Chondrocyte (in vitro differentiated cells): ENCODE measurements around the gene SH3PXD2A. TPM values are rescaled to one million over a fixed set of nuclear protein-coding genes. Genes with fewer than 3 reads are reported as not detected.
A peak's percentile ranks its signal among the peaks of the same experiment; 100 is the strongest.
"Not testable (repeated sequence)": the region's sequence is repeated elsewhere in the genome, so short reads cannot be mapped to it uniquely, and the experiment has no call there.

Experiments
- DNase-seq: peaks from one replicate; pipeline ENCODE4 v3.0.0; 2021; ENCODE audit warnings: mixed read lengths, low spot score
- H3K27ac Mint-ChIP-seq: one replicate; pipeline ENCODE4 v1.8.0; 2021; ENCODE audit warnings: mild to moderate bottlenecking, moderate library complexity, mixed read lengths; ENCODE audit not compliant: unreplicated experiment
- H3K27me3 Mint-ChIP-seq: 2 replicates; pipeline ENCODE4 v1.8.0; 2021; ENCODE audit warnings: low read depth, mixed read lengths
- H3K36me3 Mint-ChIP-seq: 2 replicates; pipeline ENCODE4 v1.8.0; 2021; ENCODE audit warnings: low read depth, mixed read lengths
- H3K4me1 Mint-ChIP-seq: 2 replicates; pipeline ENCODE4 v1.8.0; 2021; ENCODE audit warnings: low read depth, mild to moderate bottlenecking, mixed read lengths
- H3K4me3 Mint-ChIP-seq: one replicate; pipeline ENCODE4 v1.8.0; 2021; ENCODE audit warnings: mild to moderate bottlenecking, moderate library complexity, mixed read lengths; ENCODE audit not compliant: unreplicated experiment
- H3K9me3 Mint-ChIP-seq: 2 replicates; pipeline ENCODE4 v1.8.0; 2021; ENCODE audit warnings: low read depth, mixed read lengths
- CTCF ChIP-seq: fragments of 200-600 bp; sonication (generic); IDR thresholded peaks from 2 replicates; pipeline ENCODE4 v1.5.0; 2021; ENCODE audit warnings: antibody characterized with exemption, mild to moderate bottlenecking, moderate library complexity
- total RNA-seq: library from RNA; stranded (reverse); gene quantifications from 3 replicates; pipeline ENCODE4 v1.2.1, GENCODE V29; 2021

Gene SH3PXD2A
- total RNA-seq, 1 donor from 2014 or later = 46.0 TPM

DNA sequence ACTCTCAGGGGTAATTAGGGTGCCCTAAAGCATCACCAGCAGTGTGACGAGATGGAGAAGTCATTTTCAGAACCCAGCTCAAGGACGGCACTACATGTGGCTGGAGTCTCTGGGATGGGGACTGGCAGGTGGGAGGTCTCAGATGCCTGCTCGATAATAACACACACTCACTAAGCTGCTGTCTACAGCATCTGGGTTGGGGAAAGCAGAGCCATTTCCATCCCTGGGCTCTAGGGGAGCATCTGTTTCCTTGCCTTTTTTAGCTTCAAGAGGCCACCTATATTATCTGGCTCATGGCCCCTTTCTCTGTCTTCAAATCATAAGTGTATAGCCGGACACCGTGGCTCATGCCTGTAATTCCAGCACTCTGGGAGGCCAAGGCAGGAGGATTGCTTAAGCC lies 79.6 kb downstream of the SH3PXD2A start:
- H3K27me3 Mint-ChIP-seq = peaks cover 2% of the 10 kb centered on the region
- H3K4me1 Mint-ChIP-seq = peaks cover 20% of the 10 kb centered on the region
- no peak for DNase-seq
- TF ChIP-seq CTCF = no peak
- H3K36me3 Mint-ChIP-seq = no peaks in the 10 kb centered on the region
- H3K27ac Mint-ChIP-seq = no peak overlapping the region
- H3K4me3 Mint-ChIP-seq = no peak overlapping the region
- H3K9me3 Mint-ChIP-seq = peaks cover 10% of the 10 kb centered on the region

DNA sequence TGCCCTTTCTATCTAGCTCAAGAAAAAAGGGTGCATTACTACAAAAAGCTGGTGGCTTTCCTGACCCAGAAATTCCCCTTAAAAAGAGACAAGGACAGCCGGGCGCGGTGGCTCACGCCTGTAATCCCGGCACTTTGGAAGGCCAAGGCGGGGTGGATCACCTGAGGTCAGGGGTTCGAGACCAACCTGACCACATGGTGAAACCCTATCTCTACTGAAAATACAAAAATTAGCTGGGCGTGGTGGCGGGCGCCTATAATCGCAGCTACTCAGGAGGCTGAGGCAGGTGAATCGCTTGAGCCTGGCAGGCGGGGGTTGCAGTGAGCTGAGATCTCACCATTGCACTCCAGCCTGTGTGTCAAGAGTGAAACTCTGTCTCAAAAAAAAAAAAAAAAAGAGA lies 82.5 kb downstream of the SH3PXD2A start:
- Mint-ChIP-seq H3K4me1 (peaks cover 18% of the 10 kb centered on the region), H3K27ac (peak overlapping the region; percentile 92), H3K4me3 (peak overlapping the region; percentile 76)
- DNase-seq, H3K27me3 Mint-ChIP-seq, H3K9me3 Mint-ChIP-seq, H3K36me3 Mint-ChIP-seq: not testable (repeated sequence)

DNA sequence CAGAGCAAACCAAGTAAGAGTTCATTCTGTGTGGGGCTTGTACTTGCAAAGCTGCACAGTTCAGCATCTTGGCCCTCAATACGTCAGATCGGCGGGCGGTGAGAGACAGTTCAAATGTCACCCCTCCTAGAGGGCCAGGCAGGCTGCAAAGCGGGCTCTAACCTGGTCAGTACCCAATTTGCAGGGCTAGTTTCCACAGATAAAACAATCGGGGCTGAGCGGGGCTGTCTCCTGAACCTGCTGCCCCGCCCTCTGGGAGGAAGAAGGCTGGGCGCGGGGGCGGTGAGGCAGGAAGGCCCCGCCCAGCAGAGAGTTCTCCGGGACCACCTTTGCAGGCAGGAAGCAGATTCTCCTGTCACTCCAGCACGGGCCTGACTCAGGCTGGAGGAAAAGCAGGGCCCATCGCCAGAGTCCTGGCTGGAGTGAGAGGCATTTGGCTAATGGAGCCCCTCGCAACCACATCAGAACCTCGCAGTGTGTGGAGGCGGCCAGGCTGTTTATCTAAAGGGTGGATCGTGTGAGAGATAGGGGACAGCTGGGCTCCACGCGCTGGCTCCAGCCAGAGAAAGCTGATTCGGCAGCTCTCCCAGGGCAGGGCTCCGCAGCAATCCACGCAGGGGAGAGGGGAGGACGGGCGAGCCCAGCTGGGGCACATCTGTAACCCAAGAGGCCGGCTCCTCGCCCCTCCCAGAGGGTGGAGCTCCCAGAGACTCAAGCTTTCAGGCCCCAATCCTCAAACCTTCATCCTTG lies 83.1 kb downstream of the SH3PXD2A start:
- no peaks in the 10 kb centered on the region for H3K36me3 Mint-ChIP-seq
- no peak for DNase-seq
- peak overlapping the region; percentile 76 for H3K4me3 Mint-ChIP-seq
- H3K4me1 Mint-ChIP-seq = peaks cover 18% of the 10 kb centered on the region
- H3K9me3 Mint-ChIP-seq = peaks cover 10% of the 10 kb centered on the region
- H3K27ac Mint-ChIP-seq = peak overlapping the region; percentile 92
- TF ChIP-seq CTCF = no peak
- H3K27me3 Mint-ChIP-seq = no peaks in the 10 kb centered on the region

- H3K9me3 Mint-ChIP-seq = peaks cover 10% of the 10 kb centered on the region
- no peaks in the 10 kb centered on the region for H3K36me3 Mint-ChIP-seq
- no peaks in the 10 kb centered on the region for H3K27me3 Mint-ChIP-seq
- no peak for TF ChIP-seq CTCF
- no peak overlapping the region for H3K4me3 Mint-ChIP-seq
- no peak overlapping the region for H3K27ac Mint-ChIP-seq
- peaks cover 19% of the 10 kb centered on the region for H3K4me1 Mint-ChIP-seq
- DNase-seq = no peak
Measured at GRCh38 chr10:103770139-103770538, 85.2 kb downstream of the SH3PXD2A start.

GRCh38 chr10:103769176-103769575 lies 86.2 kb downstream of the SH3PXD2A start:
- Mint-ChIP-seq H3K4me3 (no peak overlapping the region), H3K27me3 (peaks cover under 1% of the 10 kb centered on the region), H3K36me3 (no peaks in the 10 kb centered on the region), H3K27ac (no peak overlapping the region), H3K4me1 (peaks cover 19% of the 10 kb centered on the region), H3K9me3 (peaks cover 3% of the 10 kb centered on the region)
- DNase-seq = no peak
- TF ChIP-seq CTCF = no peak

DNA sequence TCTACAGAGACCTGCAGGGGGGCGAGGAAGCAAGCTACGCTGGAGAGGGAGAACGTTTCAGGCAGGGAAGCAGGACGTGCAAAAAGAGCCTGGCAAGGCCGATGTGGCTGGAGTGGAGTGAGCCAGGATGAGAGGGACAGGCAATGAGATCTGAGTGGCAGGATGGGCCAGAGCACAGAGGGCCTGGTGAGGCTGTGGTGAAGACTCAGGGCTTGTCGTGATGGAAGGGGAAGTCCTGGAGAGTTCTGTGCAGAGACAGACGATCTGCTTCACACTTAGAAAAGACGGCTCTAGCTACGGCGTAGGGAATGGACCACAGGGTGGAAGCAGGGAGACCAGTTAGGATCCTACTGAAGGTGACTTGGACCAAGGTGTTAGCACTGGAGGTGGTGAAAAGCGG lies 87.0 kb downstream of the SH3PXD2A start:
- peaks cover 19% of the 10 kb centered on the region for H3K4me1 Mint-ChIP-seq
- no peaks in the 10 kb centered on the region for H3K36me3 Mint-ChIP-seq
- no peak overlapping the region for H3K4me3 Mint-ChIP-seq
- H3K27me3 Mint-ChIP-seq = peaks cover 3% of the 10 kb centered on the region
- H3K27ac Mint-ChIP-seq = no peak overlapping the region
- no peak for TF ChIP-seq CTCF
- no peaks in the 10 kb centered on the region for H3K9me3 Mint-ChIP-seq
- DNase-seq = no peak
